Activated CD8-positive, alpha-beta memory T cell treated with anti-CD3 and anti-CD28 coated beads, Interleukin-2, amount 10 ng/mL, durations not matched to agents 7 days and 5 days (primary cell): Measurements from ENCODE around the gene ABHD16A. TPM values are rescaled to one million over a fixed set of nuclear protein-coding genes. Genes with fewer than 3 reads are reported as not detected.

Experiments used
- ATAC-seq: fragments of 150-1000 bp; cut with Tn5 transposase; one replicate; pipeline ENCODE4 v1.10.0; 2021; ENCODE audit warnings: moderate library complexity
- CTCF ChIA-PET: fragments of 350-600 bp; sonication (Branson Sonifier 250); formaldehyde crosslinking; loops from one replicate; lab custom pipeline; 2021; ENCODE audit warnings: antibody characterized with exemption; lab: Charles Lee
- DNase-seq: peaks from one replicate; pipeline ENCODE4 v3.0.0-alpha.2; 2020
- H3K27ac Mint-ChIP-seq: one replicate; pipeline ENCODE4 v1.8.0; 2021; ENCODE audit warnings: mild to moderate bottlenecking, mixed read lengths
- H3K27me3 Mint-ChIP-seq: one replicate; pipeline ENCODE4 v1.8.0; 2021; ENCODE audit warnings: mixed read lengths
- H3K36me3 Mint-ChIP-seq: one replicate; pipeline ENCODE4 v1.8.0; 2021; ENCODE audit warnings: mild to moderate bottlenecking, mixed read lengths
- H3K4me1 Mint-ChIP-seq: one replicate; pipeline ENCODE4 v1.8.0; 2021; ENCODE audit warnings: mixed read lengths
- H3K4me3 Mint-ChIP-seq: one replicate; pipeline ENCODE4 v1.8.0; 2021; ENCODE audit warnings: mild to moderate bottlenecking, moderate library complexity, mixed read lengths
- H3K9me3 Mint-ChIP-seq: one replicate; pipeline ENCODE4 v1.8.0; 2022; ENCODE audit warnings: low read depth, mixed read lengths
- total RNA-seq, 2 experiments: library from RNA; stranded (reverse); gene quantifications; one replicate each; pipeline ENCODE4 v1.2.3, GENCODE V29; 2021

ABHD16A gene
- total RNA-seq, 2 experiments from 2014 or later = 49.0 to 56.7 TPM

DNA sequence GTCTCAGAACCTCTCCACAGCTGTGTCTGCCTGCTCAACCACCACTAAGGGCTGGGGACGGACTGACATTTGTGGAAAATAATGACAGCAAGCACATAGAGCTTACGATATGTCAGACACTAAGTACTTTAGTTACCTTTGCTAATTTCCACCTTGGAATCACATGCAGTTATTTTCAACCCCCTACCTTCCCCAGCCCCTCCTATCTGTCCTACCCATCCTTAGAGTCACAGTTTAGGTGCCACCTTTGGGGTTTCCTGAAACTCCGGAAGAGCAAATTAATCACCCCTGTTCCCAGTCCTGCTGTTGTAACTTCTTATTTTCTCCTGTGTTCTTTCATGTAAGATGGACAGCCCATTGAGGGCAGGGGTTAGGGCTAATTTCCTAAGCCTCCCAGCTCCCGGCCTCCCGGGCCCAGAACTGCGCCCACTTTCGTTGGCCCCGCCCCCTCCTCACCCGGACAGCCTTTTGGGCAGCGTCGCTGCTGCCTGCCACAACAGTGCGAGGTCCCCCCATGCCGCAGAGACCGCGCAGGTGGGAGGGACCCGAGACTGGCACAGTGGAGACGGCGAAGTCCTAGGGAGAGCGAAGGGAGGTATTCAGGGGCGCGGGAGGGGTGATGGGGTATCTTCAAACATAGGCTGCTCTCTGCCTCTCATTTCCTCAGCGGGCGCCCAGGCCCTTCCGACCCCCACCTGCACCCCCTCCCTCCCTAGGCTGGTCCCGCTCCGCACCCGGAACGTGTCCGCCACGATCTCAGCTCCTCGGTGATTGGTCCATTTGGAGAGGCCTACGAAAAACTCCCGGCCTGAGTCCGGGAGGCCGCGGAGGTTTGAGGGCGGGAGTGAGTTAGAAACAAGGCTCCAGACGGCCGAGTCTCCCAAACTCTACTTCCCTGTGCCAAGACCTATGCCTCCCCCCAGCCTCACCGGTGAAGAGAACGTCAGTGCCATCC is 24.9 kb upstream of the ABHD16A start:
- Mint-ChIP-seq H3K27me3 (no peaks in the 10 kb centered on the region), H3K4me1 (peaks cover 60% of the 10 kb centered on the region), H3K4me3 (peak overlapping the region; percentile 39), H3K27ac (peak overlapping the region; percentile 58), H3K36me3 (peaks cover 27% of the 10 kb centered on the region), H3K9me3 (no peaks in the 10 kb centered on the region)
- DNase-seq (no peak), ATAC-seq (no peak)
- CTCF ChIA-PET = interaction anchor here (0.6 to 4.9 kb wide), 10 partner anchors 10 to 90 kb away, joined by 3 to 60 read pairs (median 3); partner anchors contain the start of genes CLIC1 and MSH5

DNA sequence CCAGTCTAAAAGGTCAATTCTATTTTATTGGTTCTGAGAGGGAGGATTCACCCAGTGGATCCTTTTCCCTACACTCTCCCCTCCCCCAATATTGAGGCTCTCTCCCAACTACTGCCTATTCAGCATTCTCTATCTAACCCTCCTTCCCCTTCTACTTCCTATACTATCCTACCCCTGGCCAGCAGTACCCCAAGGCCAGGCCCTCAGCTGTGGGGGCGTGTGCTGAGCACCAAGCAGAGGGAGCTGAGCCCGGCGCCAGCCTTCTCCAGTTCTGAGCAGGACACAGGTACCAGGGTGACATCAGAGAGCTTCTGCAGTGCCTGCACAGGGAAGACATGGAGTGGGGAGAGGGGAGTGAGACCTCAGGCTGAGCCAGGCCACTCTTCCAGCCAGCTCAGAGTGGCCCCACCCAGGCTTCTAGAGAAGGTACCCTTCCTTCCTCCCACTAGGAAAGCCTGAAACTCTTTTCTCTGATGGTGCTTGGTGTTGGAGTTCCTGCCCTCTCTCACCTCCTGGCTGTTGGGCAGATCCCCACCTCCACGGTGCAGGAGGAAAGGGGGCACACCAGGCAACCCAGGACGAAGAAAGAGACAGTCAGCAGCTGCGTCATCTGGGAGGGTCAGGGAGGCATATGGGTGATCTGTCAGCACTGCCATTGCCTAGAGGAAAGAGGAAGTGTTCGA is 24.1 kb upstream of the ABHD16A start:
- no peaks in the 10 kb centered on the region for H3K9me3 Mint-ChIP-seq
- peaks cover 60% of the 10 kb centered on the region for H3K4me1 Mint-ChIP-seq
- H3K4me3 Mint-ChIP-seq = no peak overlapping the region
- ATAC-seq (no peak), DNase-seq (no peak)
- H3K36me3 Mint-ChIP-seq = peaks cover 22% of the 10 kb centered on the region
- H3K27ac Mint-ChIP-seq = peak overlapping the region; percentile 58
- CTCF ChIA-PET = interaction anchor here (0.7 to 4.9 kb wide), 6 partner anchors 9 to 86 kb away, joined by 3 to 60 read pairs (median 3); partner anchors contain the start of genes CLIC1 and MSH5
- no peaks in the 10 kb centered on the region for H3K27me3 Mint-ChIP-seq

DNA sequence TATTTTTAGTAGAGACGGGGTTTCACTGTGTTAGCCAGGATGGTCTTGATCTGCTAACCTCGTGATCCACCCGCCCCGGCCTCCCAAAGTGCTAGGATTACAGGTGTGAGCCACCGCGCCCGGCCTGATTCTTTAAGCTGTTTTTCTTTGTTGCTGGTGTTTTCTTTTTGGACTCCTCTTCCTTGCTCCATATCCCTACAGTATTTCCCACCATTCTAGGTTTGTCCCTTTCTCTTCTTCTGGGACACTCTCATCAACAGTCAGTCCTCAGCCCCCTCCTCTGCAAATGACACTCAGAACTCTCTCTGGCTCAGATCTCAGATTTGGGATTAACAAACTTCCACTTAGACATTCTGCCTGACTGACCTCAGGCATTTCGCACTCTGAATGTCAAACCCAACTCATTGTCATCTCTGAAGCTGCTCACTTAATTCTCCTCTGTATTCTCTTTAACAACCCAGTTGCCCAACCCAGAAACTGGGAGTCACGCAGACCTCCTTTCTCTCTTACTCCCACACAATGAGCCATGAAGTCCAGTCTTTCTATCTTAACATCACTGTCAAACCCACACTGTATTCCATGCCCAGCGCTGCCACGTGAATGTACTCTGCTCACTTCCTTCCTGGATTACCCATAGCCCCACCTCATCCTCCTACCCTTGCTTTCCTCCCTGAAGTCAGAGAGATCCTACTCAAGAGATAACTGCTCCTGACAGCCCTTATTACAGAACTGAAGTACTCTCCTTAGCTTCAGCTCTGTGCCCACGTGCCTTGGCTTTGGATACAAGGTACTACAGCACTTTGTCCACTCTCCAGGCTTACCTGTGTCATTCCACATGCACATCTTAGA is 22.6 kb upstream of the ABHD16A start:
- H3K27me3 Mint-ChIP-seq = no peaks in the 10 kb centered on the region
- peaks cover 13% of the 10 kb centered on the region for H3K36me3 Mint-ChIP-seq
- ATAC-seq (no peak), DNase-seq (no peak)
- H3K4me3 Mint-ChIP-seq = no peak overlapping the region
- peak overlapping the region; percentile 1 for H3K27ac Mint-ChIP-seq
- CTCF ChIA-PET = interaction anchor here (0.6 to 4.9 kb wide), 4 partner anchors 12 to 44 kb away, joined by 3 to 60 read pairs (median 4); partner anchors contain the start of genes CLIC1 and MSH5
- H3K4me1 Mint-ChIP-seq = peaks cover 51% of the 10 kb centered on the region
- H3K9me3 Mint-ChIP-seq = no peaks in the 10 kb centered on the region

DNA sequence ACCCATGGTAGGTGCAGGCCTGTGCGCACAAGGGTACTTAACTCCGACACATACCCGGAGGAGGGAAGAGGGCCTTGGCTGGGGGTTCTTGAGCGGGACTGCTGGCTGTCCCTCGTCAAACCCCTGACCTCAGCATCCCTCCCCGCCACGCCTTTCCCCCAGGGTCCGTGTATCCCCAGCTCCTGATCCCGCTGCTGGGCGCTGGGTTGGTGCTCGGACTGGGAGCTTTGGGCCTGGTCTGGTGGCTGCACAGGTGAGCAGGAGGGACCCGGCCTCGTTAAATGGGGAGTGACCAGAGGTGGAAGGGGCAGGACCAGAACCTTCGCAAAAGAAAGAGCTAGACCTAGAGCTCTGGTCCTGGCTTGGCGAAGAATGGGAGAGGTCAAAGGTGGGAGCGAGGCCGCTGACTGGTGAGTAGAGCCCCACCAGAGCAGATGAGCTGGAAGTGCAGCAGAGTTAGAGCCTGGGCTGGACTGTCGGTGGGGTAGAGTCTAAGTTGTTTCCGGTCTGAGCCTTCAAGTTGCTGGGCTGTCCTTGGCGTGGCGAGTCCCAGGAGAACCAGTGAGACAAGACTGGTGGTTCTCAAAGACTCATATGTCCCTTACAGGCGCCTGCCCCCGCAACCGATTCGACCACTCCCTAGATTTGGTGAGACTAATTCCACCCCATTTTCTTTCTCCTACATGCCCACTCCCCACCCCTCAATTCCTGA is 21.0 kb upstream of the ABHD16A start:
- no peak overlapping the region for H3K4me3 Mint-ChIP-seq
- DNase-seq (no peak), ATAC-seq (no peak)
- H3K36me3 Mint-ChIP-seq = peaks cover 7% of the 10 kb centered on the region
- peaks cover 3% of the 10 kb centered on the region for H3K27me3 Mint-ChIP-seq
- H3K4me1 Mint-ChIP-seq = peaks cover 40% of the 10 kb centered on the region
- H3K27ac Mint-ChIP-seq = no peak overlapping the region
- CTCF ChIA-PET = interaction anchor here (0.5 to 2.3 kb wide), 10 partner anchors 9 to 75 kb away, joined by 3 to 7 read pairs (median 4); partner anchors contain the start of gene LY6G6D
- no peaks in the 10 kb centered on the region for H3K9me3 Mint-ChIP-seq

DNA sequence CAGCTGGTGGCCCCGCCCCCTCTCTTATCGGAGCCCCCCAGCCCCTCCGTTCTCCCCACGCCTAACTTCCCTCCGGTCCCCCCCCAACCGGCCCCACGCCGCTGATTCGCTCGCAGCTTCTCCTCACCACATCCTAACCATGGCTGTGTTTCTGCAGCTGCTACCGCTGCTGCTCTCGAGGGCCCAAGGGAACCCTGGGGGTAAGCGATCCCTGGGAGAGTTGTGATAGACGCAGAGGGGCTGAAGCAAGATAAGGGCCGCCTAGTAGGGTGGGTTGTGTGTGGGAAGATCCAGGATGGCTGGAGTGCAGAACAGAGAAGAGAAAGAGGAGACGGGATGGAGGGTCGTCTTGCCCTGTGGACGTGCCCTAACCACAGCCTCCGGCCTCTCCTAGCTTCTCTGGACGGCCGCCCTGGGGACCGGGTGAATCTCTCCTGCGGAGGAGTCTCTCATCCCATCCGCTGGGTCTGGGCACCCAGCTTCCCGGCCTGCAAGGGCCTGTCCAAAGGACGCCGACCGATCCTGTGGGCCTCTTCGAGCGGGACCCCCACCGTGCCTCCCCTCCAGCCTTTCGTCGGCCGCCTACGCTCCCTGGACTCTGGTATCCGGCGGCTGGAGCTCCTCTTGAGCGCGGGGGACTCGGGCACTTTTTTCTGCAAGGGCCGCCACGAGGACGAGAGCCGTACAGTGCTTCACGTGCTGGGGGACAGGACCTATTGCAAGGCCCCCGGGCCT is 20.3 kb upstream of the ABHD16A start, which contains the start of gene MPIG6B:
MPIG6B (plus strand) TSS at position 129 of the 735 bp plus-strand sequence; CDS start at position 140, 11 bp downstream.
- DNase-seq (peak; percentile 44), ATAC-seq (peak; percentile 28)
- Mint-ChIP-seq H3K9me3 (no peaks in the 10 kb centered on the region), H3K27me3 (peaks cover 3% of the 10 kb centered on the region), H3K27ac (peak within 1 kb of the TSS; percentile 39), H3K4me3 (no peak within 1 kb of the TSS), H3K4me1 (peaks cover 37% of the 10 kb centered on the region), H3K36me3 (peaks cover 7% of the 10 kb centered on the region)
- CTCF ChIA-PET = interaction anchor here (0.5 to 2.3 kb wide), 10 partner anchors 9 to 107 kb away, joined by 3 to 8 read pairs (median 4); partner anchors contain the start of gene LY6G6D

DNA sequence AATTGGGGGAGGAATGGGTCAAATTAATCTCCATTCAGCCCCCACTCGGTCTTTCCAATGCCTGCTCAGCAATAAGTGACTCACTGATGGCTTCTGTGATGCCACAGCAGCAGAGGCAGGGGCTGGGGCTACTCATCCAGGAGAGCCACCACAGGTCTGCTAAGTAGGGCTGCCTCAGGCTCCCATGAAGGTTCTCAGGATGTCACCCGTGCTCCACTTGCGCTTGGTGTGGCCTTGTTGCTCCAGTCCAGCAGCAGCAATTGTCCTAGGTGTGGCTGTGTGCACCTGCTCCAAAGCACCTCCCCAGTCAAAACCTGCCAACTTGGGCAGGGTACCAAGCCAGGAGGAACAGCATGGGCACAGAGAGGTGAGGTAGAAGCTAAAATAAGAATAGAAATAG is 19.0 kb upstream of the ABHD16A start:
- H3K4me1 Mint-ChIP-seq = peaks cover 29% of the 10 kb centered on the region
- H3K27me3 Mint-ChIP-seq = peaks cover 3% of the 10 kb centered on the region
- no peak overlapping the region for H3K27ac Mint-ChIP-seq
- no peaks in the 10 kb centered on the region for H3K9me3 Mint-ChIP-seq
- H3K36me3 Mint-ChIP-seq = peaks cover 5% of the 10 kb centered on the region
- no peak for ATAC-seq
- CTCF ChIA-PET = interaction anchor here (2.2 to 2.3 kb wide), 3 partner anchors 16 to 69 kb away, joined by 6 to 8 read pairs (median 7); no protein-coding TSS in a partner anchor
- DNase-seq = no peak
- H3K4me3 Mint-ChIP-seq = no peak overlapping the region

DNA sequence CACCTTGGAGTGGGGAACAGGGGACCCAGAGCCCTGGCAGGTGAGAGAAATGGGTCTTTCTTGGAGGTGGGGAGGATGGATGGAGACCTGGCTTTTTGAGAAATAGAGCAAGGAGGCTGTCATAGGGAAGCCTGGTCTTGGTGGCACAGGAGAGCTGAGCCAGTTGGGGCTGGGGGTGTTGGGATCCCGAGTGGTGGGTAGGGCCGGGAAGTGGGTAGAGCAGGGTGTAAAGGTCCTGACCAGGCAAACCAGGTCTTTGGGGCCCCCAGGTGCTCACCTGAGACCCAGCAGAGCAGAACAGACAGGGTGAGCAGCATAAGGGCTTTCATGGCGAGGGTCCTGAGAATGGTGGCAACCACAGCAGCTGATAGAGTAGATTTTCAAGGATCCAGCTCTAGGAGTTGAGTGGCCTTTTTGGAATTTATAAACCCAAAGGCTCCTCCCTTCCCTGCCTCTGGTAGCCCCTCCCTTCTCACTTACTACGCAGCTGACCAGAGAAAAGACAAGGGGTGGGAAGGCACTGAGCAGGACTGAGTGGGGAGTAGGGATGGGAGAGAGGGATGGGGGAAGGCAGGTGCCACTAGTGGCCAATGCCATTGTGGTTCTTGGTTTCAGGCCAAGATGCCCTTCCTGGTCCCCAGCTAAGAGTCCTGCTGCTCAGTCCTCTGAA is 18.4 kb upstream of the ABHD16A start, which contains the start of gene LY6G6C:
LY6G6C (minus strand) TSS at position 396 of the 670 bp plus-strand sequence; CDS start at position 329, 67 bp downstream.
- Mint-ChIP-seq H3K4me1 (peaks cover 23% of the 10 kb centered on the region), H3K9me3 (no peaks in the 10 kb centered on the region), H3K36me3 (no peaks in the 10 kb centered on the region), H3K27ac (no peak within 1 kb of the TSS), H3K27me3 (peaks cover 3% of the 10 kb centered on the region), H3K4me3 (no peak within 1 kb of the TSS)
- CTCF ChIA-PET = interaction anchor here (2.2 kb wide), 1 partner anchor 17 kb away, joined by 8 read pairs; no protein-coding TSS in a partner anchor
- DNase-seq = no peak
- no peak for ATAC-seq

DNA sequence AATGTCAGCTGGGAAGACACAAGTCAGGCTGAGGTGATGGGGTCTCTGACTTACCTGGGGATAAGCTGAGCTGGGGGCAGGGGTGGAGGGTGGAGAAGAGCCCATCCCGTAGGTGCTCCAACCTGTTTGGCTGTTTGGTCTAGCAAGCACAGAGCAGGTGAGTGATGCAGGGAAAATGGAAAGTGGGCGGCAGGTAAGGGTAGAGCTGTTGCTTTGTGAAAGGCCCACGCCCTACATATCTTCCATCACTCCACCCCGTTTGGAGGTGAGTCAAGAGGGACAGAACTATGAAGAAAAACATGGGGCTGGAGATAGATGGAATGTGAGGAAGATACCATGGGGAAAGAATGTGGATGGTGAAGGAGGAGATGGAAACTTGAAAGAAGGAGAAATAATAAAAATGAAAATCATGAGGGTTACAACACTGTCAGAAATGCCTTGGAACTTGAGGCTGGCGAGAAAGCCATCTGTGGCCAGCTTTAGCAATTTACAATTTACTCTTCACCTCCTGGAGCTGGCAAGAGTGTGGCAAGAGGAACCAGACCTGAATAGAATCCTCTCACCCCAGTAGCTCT is 17.2 kb upstream of the ABHD16A start:
- CTCF ChIA-PET = interaction anchor here (0.9 kb wide), 1 partner anchor 71 kb away, joined by 3 read pairs; no protein-coding TSS in a partner anchor

DNA sequence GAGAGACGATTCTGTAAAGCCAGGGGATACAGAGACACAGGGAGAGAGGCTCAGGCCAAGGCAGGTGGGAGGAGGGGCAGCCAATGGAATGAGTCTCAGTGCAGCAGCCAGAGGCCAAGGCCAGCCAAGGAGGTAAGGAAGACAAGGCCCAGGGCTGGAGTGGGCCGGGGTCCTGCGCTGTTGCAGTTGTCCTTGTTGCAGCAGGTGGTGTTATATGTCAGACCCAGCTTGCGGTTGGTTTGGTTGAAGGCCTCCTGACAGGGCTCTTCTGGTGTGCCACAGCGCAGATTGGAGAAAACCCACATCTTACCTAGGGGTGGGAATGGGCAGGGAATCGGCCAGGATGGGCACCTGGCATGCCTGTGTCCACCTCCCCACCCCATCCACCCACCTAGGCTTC is 15.9 kb upstream of the ABHD16A start:
- peaks cover 7% of the 10 kb centered on the region for H3K27me3 Mint-ChIP-seq
- no peak for DNase-seq
- H3K36me3 Mint-ChIP-seq = no peaks in the 10 kb centered on the region
- H3K9me3 Mint-ChIP-seq = no peaks in the 10 kb centered on the region
- no peak for ATAC-seq
- H3K27ac Mint-ChIP-seq = no peak overlapping the region
- peaks cover 9% of the 10 kb centered on the region for H3K4me1 Mint-ChIP-seq
- CTCF ChIA-PET = interaction anchor here (1.0 to 1.5 kb wide), 2 partner anchors 8 to 51 kb away, joined by 3 read pairs; no protein-coding TSS in a partner anchor
- no peak overlapping the region for H3K4me3 Mint-ChIP-seq

More for the DNA sequence above, 17.2 kb upstream of the ABHD16A start:
- no peak overlapping the region for H3K27ac Mint-ChIP-seq
- no peak for DNase-seq
- no peaks in the 10 kb centered on the region for H3K9me3 Mint-ChIP-seq
- H3K36me3 Mint-ChIP-seq = no peaks in the 10 kb centered on the region
- H3K4me3 Mint-ChIP-seq = no peak overlapping the region
- H3K27me3 Mint-ChIP-seq = peaks cover 3% of the 10 kb centered on the region
- peaks cover 13% of the 10 kb centered on the region for H3K4me1 Mint-ChIP-seq
- no peak for ATAC-seq

DNA sequence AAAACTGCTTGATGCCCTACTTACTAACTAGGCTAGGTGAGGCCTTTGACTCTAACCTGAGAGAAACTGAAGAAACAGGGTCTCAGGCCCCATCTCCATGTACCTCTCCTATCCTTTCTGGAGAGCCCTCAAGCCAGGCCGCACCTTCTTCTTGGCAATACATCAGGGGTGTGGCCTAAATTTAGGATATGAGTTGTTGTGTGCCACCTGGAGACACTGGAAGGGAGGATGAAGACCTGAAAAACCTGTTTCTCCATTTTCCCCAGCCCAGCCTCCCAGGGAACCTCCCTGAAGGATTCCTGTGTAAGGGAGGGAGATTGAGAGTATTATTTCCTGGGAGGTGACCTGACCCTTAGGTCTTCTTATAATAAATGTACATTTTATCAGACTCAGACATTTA is 15.1 kb upstream of the ABHD16A start:
- H3K27ac Mint-ChIP-seq = no peak overlapping the region
- CTCF ChIA-PET = interaction anchor here (1.5 kb wide), 1 partner anchor 9 kb away, joined by 3 read pairs; no protein-coding TSS in a partner anchor

More for the DNA sequence above, 15.1 kb upstream of the ABHD16A start:
- H3K36me3 Mint-ChIP-seq = no peaks in the 10 kb centered on the region
- H3K27me3 Mint-ChIP-seq = peaks cover 8% of the 10 kb centered on the region
- ATAC-seq (no peak), DNase-seq (no peak)
- peaks cover 5% of the 10 kb centered on the region for H3K4me1 Mint-ChIP-seq
- no peaks in the 10 kb centered on the region for H3K9me3 Mint-ChIP-seq
- no peak overlapping the region for H3K4me3 Mint-ChIP-seq
